Measurements from ENCODE around the gene HSPA4. TPM values are rescaled to one million over a fixed set of nuclear protein-coding genes. Genes with fewer than 3 reads are reported as not detected.
A peak's percentile ranks its signal among the peaks of the same experiment; 100 is the strongest.

Gene HSPA4
- total RNA-seq, 1 donor from 2014 or later: 133 TPM

DNA sequence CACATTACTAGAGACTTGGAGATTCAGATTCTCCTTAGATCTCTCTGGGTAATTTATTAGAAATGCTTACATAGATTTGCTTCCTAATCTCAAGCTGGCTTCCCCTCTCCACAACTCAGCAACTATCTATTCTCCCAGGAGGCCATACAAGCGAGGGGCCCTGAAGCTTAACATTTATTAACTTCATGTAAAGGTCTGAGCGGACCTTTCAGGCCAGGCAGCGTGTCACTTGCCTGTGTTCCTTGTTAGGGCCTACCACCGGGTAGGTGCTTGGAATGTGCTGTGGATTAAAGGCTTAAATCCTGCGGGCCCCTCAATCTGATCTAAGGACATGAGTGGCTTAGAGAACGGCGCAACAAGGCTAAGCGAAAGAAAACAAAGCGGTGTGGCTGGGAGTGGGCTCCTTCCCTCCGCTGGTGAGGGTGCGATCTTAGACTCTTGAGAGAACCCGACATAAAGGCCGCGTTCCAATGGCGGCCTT, 712 bp upstream of the HSPA4 start:
- Mint-ChIP-seq H3K27ac (peak overlapping the region; percentile 100), H3K4me1 (ENCODE audit: low read depth) (peaks cover 34% of the 10 kb centered on the region), H3K4me3 (ENCODE audit: low read depth) (peak overlapping the region; percentile 94), H3K9me3 (ENCODE audit: low read depth) (no peaks in the 10 kb centered on the region), H3K36me3 (ENCODE audit: insufficient read depth) (peaks cover 2% of the 10 kb centered on the region), H3K27me3 (no peaks in the 10 kb centered on the region)
- TF ChIP-seq CTCF (IDR thresholded peaks at IDR 0.05; ENCODE audit: unreplicated experiment): no peak
- DNase-seq (ENCODE audit: low spot score, unreplicated experiment): no peak

GRCh38 chr5:133052317-133053175, 733 bp downstream of the HSPA4 start:
- no peaks in the 10 kb centered on the region for H3K27me3 Mint-ChIP-seq
- TF ChIP-seq CTCF (IDR thresholded peaks at IDR 0.05; ENCODE audit: unreplicated experiment): no peak
- peak overlapping the region; percentile 94 for H3K4me3 Mint-ChIP-seq (ENCODE audit: low read depth)
- no peak for DNase-seq (ENCODE audit: low spot score, unreplicated experiment)
- peaks cover 37% of the 10 kb centered on the region for H3K4me1 Mint-ChIP-seq (ENCODE audit: low read depth)
- H3K36me3 Mint-ChIP-seq (ENCODE audit: insufficient read depth): peaks cover 2% of the 10 kb centered on the region
- peak overlapping the region; percentile 100 for H3K27ac Mint-ChIP-seq
- H3K9me3 Mint-ChIP-seq (ENCODE audit: low read depth): no peaks in the 10 kb centered on the region

DNA sequence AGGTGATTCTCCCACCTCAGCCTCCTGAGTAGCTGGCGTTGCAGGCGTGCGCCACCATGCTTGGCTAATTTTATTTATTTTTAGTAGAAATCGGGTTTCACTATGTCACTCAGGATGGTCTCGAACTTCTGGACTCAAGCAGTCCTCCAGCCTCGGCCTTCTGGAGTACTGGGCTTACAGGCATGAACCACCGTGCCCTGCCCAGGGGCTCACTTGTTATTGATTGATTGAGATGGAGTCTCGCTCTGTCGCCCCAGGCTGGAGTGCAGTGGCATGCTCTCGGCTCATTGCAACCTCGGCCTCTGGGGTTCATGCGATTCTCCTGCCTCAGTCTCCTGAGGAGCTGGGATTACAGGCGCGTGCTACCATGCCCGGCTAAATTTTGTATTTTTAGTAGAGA, 1.6 kb downstream of the HSPA4 start:
- no peak for DNase-seq (ENCODE audit: low spot score, unreplicated experiment)
- Mint-ChIP-seq H3K27ac (peak overlapping the region; percentile 77), H3K4me3 (ENCODE audit: low read depth) (peak overlapping the region; percentile 94), H3K4me1 (ENCODE audit: low read depth) (peaks cover 41% of the 10 kb centered on the region), H3K27me3 (no peaks in the 10 kb centered on the region), H3K36me3 (ENCODE audit: insufficient read depth) (peaks cover 2% of the 10 kb centered on the region), H3K9me3 (ENCODE audit: low read depth) (no peaks in the 10 kb centered on the region)
- TF ChIP-seq CTCF (IDR thresholded peaks at IDR 0.05; ENCODE audit: unreplicated experiment): no peak

- Mint-ChIP-seq H3K4me3 (ENCODE audit: low read depth) (peak overlapping the region; percentile 42), H3K9me3 (ENCODE audit: low read depth) (no peaks in the 10 kb centered on the region), H3K4me1 (ENCODE audit: low read depth) (peaks cover 31% of the 10 kb centered on the region), H3K27me3 (no peaks in the 10 kb centered on the region), H3K27ac (peak overlapping the region; percentile 81), H3K36me3 (ENCODE audit: insufficient read depth) (peaks cover 2% of the 10 kb centered on the region)
- no peak for TF ChIP-seq CTCF (IDR thresholded peaks at IDR 0.05; ENCODE audit: unreplicated experiment)
- DNase-seq (ENCODE audit: low spot score, unreplicated experiment): no peak
Observed at GRCh38 chr5:133054697-133055471, 3.1 kb downstream of the HSPA4 start.

- H3K4me1 Mint-ChIP-seq (ENCODE audit: low read depth): peaks cover 18% of the 10 kb centered on the region
- no peak overlapping the region for H3K4me3 Mint-ChIP-seq (ENCODE audit: low read depth)
- TF ChIP-seq CTCF (IDR thresholded peaks at IDR 0.05; ENCODE audit: unreplicated experiment): no peak
- H3K9me3 Mint-ChIP-seq (ENCODE audit: low read depth): no peaks in the 10 kb centered on the region
- peaks cover 2% of the 10 kb centered on the region for H3K36me3 Mint-ChIP-seq (ENCODE audit: insufficient read depth)
- no peak for DNase-seq (ENCODE audit: low spot score, unreplicated experiment)
- H3K27ac Mint-ChIP-seq: peak overlapping the region; percentile 67
- no peaks in the 10 kb centered on the region for H3K27me3 Mint-ChIP-seq
Observed at GRCh38 chr5:133056891-133057290, 5.1 kb downstream of the HSPA4 start.

Measured in progenitor cell of endocrine pancreas (in vitro differentiated cells).